Measurements from ENCODE around the gene CXCR6. TPM values are rescaled to one million over a fixed set of nuclear protein-coding genes. Genes with fewer than 3 reads are reported as not detected.

The CXCR6 gene
- total and polyA plus RNA-seq, 2 of the 13 experiments (the other 11 are each of a cell fraction or from before 2014, with no cell fraction given), result not detected

- no peak for TF ChIP-seq CHD2 (IDR thresholded peaks at IDR 0.05; ENCODE audit: low read depth, low read length)
- peak; percentile 26; the same call in 1 of the 2 replicates for TF ChIP-seq ZNF362 (CRISPR knock-in tag; IDR thresholded peaks at IDR 0.05; ENCODE audit: borderline replicate concordance)
- TF ChIP-seq, protein P1, sequence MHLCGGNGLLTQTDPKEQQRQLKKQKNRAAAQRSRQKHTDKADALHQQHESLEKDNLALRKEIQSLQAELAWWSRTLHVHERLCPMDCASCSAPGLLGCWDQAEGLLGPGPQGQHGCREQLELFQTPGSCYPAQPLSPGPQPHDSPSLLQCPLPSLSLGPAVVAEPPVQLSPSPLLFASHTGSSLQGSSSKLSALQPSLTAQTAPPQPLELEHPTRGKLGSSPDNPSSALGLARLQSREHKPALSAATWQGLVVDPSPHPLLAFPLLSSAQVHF (CRISPR knock-in tag; IDR thresholded peaks at IDR 0.05), result no peak
- TF ChIP-seq PPARG (CRISPR knock-in tag; conservative IDR thresholded peaks at IDR 0.05), result no peak
- TF ChIP-seq JUND (CRISPR knock-in tag; IDR thresholded peaks at IDR 0.05), result peak; percentile 32; the same call in 1 of the 2 replicates
- no peak; the same call in 1 of the 2 replicates for TF ChIP-seq THAP7 (CRISPR knock-in tag; IDR thresholded peaks at IDR 0.05)
- TF ChIP-seq HNRNPUL1 (IDR thresholded peaks at IDR 0.05; ENCODE audit: low read depth, low read length), result no peak
- TF ChIP-seq, protein P2, sequence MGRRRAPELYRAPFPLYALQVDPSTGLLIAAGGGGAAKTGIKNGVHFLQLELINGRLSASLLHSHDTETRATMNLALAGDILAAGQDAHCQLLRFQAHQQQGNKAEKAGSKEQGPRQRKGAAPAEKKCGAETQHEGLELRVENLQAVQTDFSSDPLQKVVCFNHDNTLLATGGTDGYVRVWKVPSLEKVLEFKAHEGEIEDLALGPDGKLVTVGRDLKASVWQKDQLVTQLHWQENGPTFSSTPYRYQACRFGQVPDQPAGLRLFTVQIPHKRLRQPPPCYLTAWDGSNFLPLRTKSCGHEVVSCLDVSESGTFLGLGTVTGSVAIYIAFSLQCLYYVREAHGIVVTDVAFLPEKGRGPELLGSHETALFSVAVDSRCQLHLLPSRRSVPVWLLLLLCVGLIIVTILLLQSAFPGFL (CRISPR knock-in tag; IDR thresholded peaks at IDR 0.05), result no peak
- no peak for TF ChIP-seq ZNF609 (CRISPR knock-in tag; IDR thresholded peaks at IDR 0.05; ENCODE audit: borderline replicate concordance)
- peak; percentile 77; the same call in 1 of the 2 replicates for TF ChIP-seq HOXD1 (CRISPR knock-in tag; IDR thresholded peaks at IDR 0.05)
- no peak for TF ChIP-seq NFRKB (IDR thresholded peaks at IDR 0.05)
- TF ChIP-seq NFYC (CRISPR knock-in tag; IDR thresholded peaks at IDR 0.05), result no peak
- TF ChIP-seq U2AF1 (optimal IDR thresholded peaks at IDR 0.05; ENCODE audit: low read depth, low read length), result no peak
- peak; percentile 83; the same call in 1 of the 2 replicates for TF ChIP-seq ZNF225 (CRISPR knock-in tag; IDR thresholded peaks at IDR 0.05)
- TF ChIP-seq YEATS4 (CRISPR knock-in tag; IDR thresholded peaks at IDR 0.05; ENCODE audit: borderline replicate concordance), result peak; percentile 86
- TF ChIP-seq HES4 (CRISPR knock-in tag; IDR thresholded peaks at IDR 0.05; ENCODE audit: borderline replicate concordance), result 0 out of 2 replicates have a peak, but pooled peaks have one; percentile 56
- TF ChIP-seq ZNF274 (CRISPR knock-in tag; IDR thresholded peaks at IDR 0.05), result 0 out of 2 replicates have a peak, but pooled peaks have one; percentile 30
- no peak for TF ChIP-seq NR2F6 (IDR thresholded peaks at IDR 0.05)
- no peak for TF ChIP-seq NR2F6 (CRISPR knock-in tag; IDR thresholded peaks at IDR 0.05)
- no peak for TF ChIP-seq ZNF451 (CRISPR knock-in tag; IDR thresholded peaks at IDR 0.05)
- no peak for TF ChIP-seq MBNL3 (CRISPR knock-in tag; conservative IDR thresholded peaks at IDR 0.05)
- TF ChIP-seq NCOA5 (CRISPR knock-in tag; IDR thresholded peaks at IDR 0.05), result no peak
These were observed 52.2 kb downstream of the CXCR6 start, which contains the start of gene FYCO1 (continued) for GRCh38 chr3:45995236-45996192.
